GM18520 (cell line): ENCODE measurements around the gene LIPA.
A peak's percentile ranks its signal among the peaks of the same experiment; 100 is the strongest.
"Not testable (repeated sequence)": the region's sequence is repeated elsewhere in the genome, so short reads cannot be mapped to it uniquely, and the experiment has no call there.

Experiments used
- ATAC-seq: cut with Tn5 transposase; IDR thresholded peaks from one replicate; pipeline ENCODE4 v1.9.1; 2021; ENCODE audit not compliant: unreplicated experiment

Gene LIPA

GRCh38 chr10:89251409-89252224 lies at the start of gene LIPA:
Gene LIPA, minus strand, starts transcription at chr10:89251775. Its CDS starts 4,127 bp downstream, at chr10:89247648.
- ATAC-seq: peak; percentile 91

- ATAC-seq: no peak
These were observed 49.7 kb upstream of the LIPA start for GRCh38 chr10:89301232-89301631.

- no peak for ATAC-seq
These were observed 47.5 kb upstream of the LIPA start for GRCh38 chr10:89299031-89299430.

GRCh38 chr10:89297791-89298190 lies 46.2 kb upstream of the LIPA start:
- ATAC-seq: no peak

DNA sequence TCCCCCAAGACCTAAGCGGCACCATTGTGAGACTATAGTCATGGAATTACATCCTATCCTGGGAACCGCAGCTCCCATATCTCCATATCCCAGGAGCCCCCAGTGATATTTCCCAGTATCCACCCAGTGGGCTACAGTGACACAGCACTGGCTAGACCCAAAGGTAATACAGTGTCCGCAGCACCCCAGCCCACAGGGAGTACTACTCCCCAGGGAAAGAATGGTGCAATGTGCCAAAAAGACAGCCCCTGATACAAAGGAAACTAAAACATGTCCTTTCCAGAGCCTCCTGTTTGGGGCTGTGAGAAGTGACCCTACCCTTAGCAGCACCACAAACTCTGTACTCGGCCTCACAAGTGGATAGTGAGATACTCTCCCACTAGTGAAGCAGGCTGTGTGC lies 45.8 kb upstream of the LIPA start:
- no peak for ATAC-seq

DNA sequence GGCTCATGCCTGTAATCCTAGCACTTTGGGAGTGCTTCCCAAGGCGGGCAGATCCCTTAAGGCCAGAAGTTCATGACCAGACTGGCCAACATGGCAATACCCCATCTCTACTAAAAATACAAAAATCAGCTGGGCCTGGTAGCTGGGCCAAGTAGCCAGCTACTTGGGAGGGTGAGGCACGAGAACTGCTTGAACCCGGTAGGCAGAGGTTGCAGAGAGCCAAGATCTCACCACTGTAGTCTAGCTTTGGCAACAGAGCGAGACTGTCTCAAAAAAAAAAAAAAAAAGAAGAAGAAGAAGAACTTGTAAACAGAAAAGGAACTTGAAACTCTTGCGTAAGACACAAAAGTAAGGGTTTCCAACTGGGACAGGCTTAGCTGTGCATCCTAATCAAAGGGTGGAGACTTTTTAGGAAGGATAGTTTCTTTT lies 44.7 kb upstream of the LIPA start:
- no peak for ATAC-seq

DNA sequence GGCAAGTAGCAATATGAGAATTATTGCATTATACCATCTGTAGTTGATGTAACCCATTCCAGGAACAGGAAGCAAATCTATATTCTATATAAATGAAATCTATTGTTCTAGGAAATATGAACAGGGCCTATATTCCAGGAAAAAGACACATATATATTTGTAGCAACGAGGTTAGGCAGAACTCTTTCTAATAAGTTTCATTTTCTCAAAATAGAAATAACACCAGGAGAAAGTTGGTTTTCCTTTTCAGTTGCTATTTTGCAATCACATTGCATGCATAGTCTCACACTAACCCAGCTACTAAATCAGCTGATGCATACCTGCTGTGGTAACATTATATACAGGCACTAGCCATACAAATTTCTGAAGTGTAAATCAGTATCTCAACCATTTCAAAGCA lies 44.0 kb upstream of the LIPA start:
- ATAC-seq: no peak

DNA sequence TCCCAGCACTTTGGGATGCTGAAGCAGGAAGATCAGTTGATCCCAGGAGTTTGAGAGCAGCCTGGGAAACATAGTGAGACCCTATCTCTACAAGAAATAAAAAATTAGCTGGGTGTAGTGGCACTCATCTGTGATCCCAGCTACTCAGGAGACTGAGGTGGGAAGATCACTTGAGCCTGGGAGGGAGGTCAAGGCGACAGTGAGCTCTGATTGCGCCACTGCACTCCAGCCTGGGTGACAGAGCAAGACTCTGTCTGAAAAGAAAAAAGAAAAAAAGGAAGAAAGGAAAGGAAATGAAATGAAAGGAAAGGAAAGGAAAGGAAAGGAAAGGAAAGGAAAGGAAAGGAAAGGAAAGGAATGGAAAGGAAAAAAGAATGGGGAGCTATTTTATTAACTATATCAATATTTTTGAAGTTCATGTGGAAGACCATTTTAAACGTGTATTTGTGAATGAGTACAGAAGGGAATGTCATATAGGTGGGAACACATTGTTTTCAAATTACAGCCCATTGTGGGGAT lies 43.2 kb upstream of the LIPA start:
- ATAC-seq: no peak

DNA sequence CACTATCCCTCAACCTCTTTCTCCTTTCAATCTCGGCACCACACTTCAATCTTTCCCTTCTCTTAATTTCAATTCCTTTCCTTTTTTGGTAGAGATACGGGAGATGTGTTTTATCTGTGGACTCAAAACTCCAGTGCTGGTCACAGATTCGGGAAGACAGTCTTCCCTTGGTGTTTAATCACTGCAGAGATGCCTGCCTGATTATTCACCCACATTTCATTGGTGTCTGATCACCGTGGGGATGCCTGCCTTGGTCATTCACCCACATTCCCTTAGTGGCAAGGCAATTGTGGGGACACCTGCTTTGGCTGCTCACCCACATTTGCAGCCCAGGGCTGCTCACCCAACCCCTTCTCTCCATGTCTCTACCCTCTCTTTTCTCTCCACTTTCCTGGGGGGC lies 33.7 kb upstream of the LIPA start:
- ATAC-seq: not testable (repeated sequence)

GRCh38 chr10:89284711-89285110 lies 33.1 kb upstream of the LIPA start:
- ATAC-seq: not testable (repeated sequence)

DNA sequence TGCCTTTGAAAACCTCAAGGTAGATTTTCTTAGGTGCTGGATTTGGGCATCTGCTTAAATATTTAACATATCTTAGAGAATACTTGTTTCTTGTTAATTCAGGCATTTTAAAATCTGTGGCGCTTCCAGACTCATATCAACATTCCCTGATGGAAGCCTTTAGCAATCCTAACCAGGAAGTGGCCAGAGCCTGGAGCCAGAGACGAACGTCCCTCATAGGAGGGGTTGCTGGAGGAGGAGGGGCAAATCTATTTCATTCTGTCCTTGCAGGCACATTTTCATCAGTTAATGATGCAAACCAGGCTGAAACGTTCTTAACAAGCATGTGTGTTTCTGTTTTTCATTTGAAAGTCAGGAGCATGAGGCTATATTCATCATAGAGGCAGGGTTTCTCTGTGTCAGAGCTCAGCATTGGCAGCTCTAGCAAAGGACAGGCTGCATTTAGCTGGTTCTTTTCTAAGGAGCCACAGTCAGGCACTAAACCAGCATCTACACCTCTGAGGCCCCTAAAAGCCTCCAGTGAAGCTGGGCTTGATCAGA lies 32.4 kb upstream of the LIPA start:
- no peak for ATAC-seq

- no peak for ATAC-seq
These were observed 31.7 kb upstream of the LIPA start for GRCh38 chr10:89283025-89283935.

GRCh38 chr10:89281606-89282395 lies 30.2 kb upstream of the LIPA start:
- no peak for ATAC-seq

- ATAC-seq: no peak
These were observed 28.9 kb upstream of the LIPA start for GRCh38 chr10:89280508-89280907.

DNA sequence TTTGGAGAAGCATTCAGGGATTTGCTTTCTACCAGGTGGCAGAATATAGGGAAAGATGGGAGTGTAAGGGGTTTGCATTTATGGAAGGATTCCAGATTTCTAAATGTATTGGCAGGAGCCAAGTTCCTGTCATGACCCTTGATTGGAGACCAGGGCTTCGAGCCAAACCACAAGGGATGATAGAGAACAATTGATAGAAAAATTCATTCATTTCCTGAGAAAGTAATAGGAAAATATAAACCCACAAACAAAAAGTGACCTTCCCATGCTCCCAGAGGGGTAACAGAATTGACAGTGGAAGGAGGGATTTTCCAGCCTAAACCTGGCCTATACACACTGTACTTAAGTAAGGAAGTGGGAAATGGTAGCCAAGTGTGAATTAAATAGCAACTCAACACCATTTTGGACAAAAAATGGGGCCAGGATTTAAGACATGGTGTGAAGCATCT lies 27.9 kb upstream of the LIPA start:
- no peak for ATAC-seq

- no peak for ATAC-seq
These were observed 27.4 kb upstream of the LIPA start for GRCh38 chr10:89278900-89279392.

DNA sequence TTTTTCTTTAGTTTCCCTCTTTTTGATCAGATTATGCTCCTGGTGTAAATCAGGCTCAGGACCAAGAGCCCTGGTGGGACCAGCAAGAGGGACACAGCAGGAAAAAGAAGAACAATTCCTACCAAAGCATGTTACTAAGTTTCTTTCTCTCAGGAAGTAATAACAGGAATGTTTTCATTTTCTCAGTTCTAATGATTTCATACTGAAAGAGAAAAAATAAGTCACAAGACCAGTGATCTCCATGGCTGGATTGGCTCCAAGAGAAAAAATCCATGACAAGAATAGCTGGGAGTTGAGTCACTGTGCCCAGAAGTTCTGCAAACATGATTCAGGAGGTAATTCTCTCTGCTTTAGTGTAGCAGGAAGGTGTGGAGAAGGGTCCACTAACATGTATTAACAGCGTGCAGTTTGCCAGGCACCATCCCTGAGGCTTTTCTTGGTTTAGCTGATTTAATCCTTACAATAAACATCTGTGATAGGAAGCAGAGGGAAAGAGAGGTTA lies 26.5 kb upstream of the LIPA start:
- ATAC-seq: no peak

GRCh38 chr10:89275383-89275782 lies 23.8 kb upstream of the LIPA start:
- ATAC-seq: no peak

DNA sequence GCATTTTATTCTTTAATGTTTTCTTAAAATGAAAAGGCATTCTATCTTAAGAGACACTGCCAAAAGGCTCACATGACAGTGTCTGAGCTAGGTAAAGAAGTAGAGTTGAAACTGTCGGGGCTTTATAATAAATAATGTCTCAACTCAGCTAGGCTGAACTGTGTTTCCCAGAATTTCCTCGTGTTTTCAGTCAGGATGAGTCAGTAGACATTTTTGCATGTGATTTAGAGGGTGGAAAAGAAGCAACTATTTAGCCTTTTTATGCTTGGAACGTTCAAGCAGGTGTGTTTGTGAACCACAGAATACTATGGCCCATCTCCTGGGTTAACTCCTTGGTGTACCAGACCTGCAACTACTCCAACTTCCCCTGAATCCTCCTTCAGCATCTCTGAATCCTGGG lies 23.4 kb upstream of the LIPA start:
- no peak for ATAC-seq

DNA sequence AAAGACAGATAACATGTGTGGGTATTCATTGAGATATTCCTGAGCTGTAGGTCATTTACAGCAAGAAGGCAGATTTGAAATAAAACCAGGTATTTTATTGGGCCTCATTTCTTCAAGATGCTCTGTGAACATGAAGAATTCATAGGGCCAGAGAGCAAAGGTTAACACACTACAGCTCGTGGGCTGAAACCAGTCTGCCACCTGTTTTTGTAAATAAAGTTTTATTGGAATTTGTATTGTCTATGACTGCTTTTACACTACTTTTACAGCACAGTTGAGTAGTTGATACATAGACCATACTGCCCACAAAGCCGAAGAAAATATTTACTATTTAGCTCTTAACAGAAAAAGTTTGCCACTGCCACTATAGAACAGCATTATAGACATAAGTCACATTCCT lies 22.1 kb upstream of the LIPA start:
- ATAC-seq: no peak
